HG03521 (cell line): ENCODE measurements around the gene G3BP2.

Experiments used
- ATAC-seq: cut with Tn5 transposase; IDR thresholded peaks from one replicate; pipeline ENCODE4 v1.9.1; 2021; ENCODE audit warnings: mild to moderate bottlenecking, moderate library complexity; ENCODE audit not compliant: unreplicated experiment

Gene G3BP2

GRCh38 chr4:75644095-75644494, 29.1 kb downstream of the G3BP2 start:
- no peak for ATAC-seq

- no peak for ATAC-seq
Measured at GRCh38 chr4:75643651-75644050, 29.6 kb downstream of the G3BP2 start.

- no peak for ATAC-seq
Measured at GRCh38 chr4:75639124-75639695, 34.0 kb downstream of the G3BP2 start.

- no peak for ATAC-seq
Measured at GRCh38 chr4:75637827-75638226, 35.4 kb downstream of the G3BP2 start.

GRCh38 chr4:75637176-75637575, 36.0 kb downstream of the G3BP2 start:
- no peak for ATAC-seq

GRCh38 chr4:75634951-75635350, 38.3 kb downstream of the G3BP2 start:
- no peak for ATAC-seq

GRCh38 chr4:75634281-75634680, 38.9 kb downstream of the G3BP2 start:
- ATAC-seq: no peak

GRCh38 chr4:75633846-75634245, 39.4 kb downstream of the G3BP2 start:
- ATAC-seq: no peak

- ATAC-seq: no peak
Measured at GRCh38 chr4:75630937-75631329, 42.3 kb downstream of the G3BP2 start.

- ATAC-seq: peak; percentile 99
Measured at GRCh38 chr4:75630174-75630936, 42.9 kb downstream of the G3BP2 start, which contains the start of gene CDKL2. Gene CDKL2 (minus strand): TSS chr4:75630528. CDS start chr4:75625988, 4,540 bp downstream.

- no peak for ATAC-seq
Measured at GRCh38 chr4:75629239-75629638, 44.0 kb downstream of the G3BP2 start.

- ATAC-seq: no peak
Measured at GRCh38 chr4:75623026-75623425, 50.2 kb downstream of the G3BP2 start.

- no peak for ATAC-seq
Measured at GRCh38 chr4:75621715-75622114, 51.5 kb downstream of the G3BP2 start.

GRCh38 chr4:75612306-75612705, 60.9 kb downstream of the G3BP2 start:
- ATAC-seq: no peak

GRCh38 chr4:75605928-75606327, 67.3 kb downstream of the G3BP2 start:
- ATAC-seq: no peak

GRCh38 chr4:75599647-75600046, 73.6 kb downstream of the G3BP2 start:
- ATAC-seq: no peak

- no peak for ATAC-seq
Measured at GRCh38 chr4:75598390-75598789, 74.8 kb downstream of the G3BP2 start.

GRCh38 chr4:75596061-75596460, 77.2 kb downstream of the G3BP2 start:
- no peak for ATAC-seq

- ATAC-seq: no peak
Measured at GRCh38 chr4:75593393-75593792, 79.8 kb downstream of the G3BP2 start.
